Keratinocyte (primary cell): ENCODE results near the gene NUDT13. TPM values are rescaled to one million over a fixed set of nuclear protein-coding genes. Genes with fewer than 3 reads are reported as not detected.

Experiments
- DNase-seq: peaks from one replicate; pipeline ENCODE4 v3.0.0-alpha.2; 2011; ENCODE audit warnings: low read depth, missing footprints, low spot score
- FAIRE-seq: peaks from 2 replicates; lab custom pipeline; 2011; peaks lifted over from hg19 to GRCh38; lab: Jason Lieb, UNC
- H2AFZ ChIP-seq: 2 replicates; pipeline ENCODE4 v1.6.0; 2012; ENCODE audit warnings: low read length, control low read depth, inconsistent platforms; ENCODE audit not compliant: control insufficient read depth
- H3K27ac ChIP-seq: 2 replicates; pipeline ENCODE4 v1.5.1; 2011; ENCODE audit warnings: low read length; ENCODE audit not compliant: control insufficient read depth, insufficient read depth
- H3K27me3 ChIP-seq: 3 replicates; pipeline ENCODE4 v1.6.0; 2011; ENCODE audit warnings: low read length; ENCODE audit not compliant: control insufficient read depth, insufficient read depth; ENCODE audit errors: extremely low read depth
- H3K36me3 ChIP-seq, 2 experiments: 2 replicates in 1 of 2; 3 replicates in 1 of 2; pipeline ENCODE4 v1.5.1; 2011; ENCODE audit warnings: low read length in 2 of 2, mild to moderate bottlenecking in 1 of 2; ENCODE audit not compliant: control insufficient read depth in 2 of 2, insufficient read depth in 2 of 2; ENCODE audit errors: extremely low read depth in 1 of 2
- H3K4me1 ChIP-seq: 3 replicates; pipeline ENCODE4 v1.5.1; 2011; ENCODE audit warnings: low read length; ENCODE audit not compliant: control insufficient read depth, insufficient read depth; ENCODE audit errors: extremely low read depth
- H3K4me2 ChIP-seq: 3 replicates; pipeline ENCODE4 v1.6.0; 2011; ENCODE audit warnings: low read depth, low read length; ENCODE audit not compliant: control insufficient read depth, insufficient read depth; ENCODE audit errors: extremely low read depth
- H3K4me3 ChIP-seq, 3 experiments: fragments of 200-600 bp in 1 of 3; sonication (generic) in 1 of 3; 2 replicates in 2 of 3; 3 replicates in 1 of 3; pipeline ENCODE4 v1.5.1; 2011 to 2016; ENCODE audit warnings: low read length in 3 of 3, mild to moderate bottlenecking in 3 of 3, control low read depth in 2 of 3, inconsistent platforms in 1 of 3, low read depth in 1 of 3, mixed read lengths in 1 of 3, mixed run types in 1 of 3, moderate library complexity in 1 of 3; ENCODE audit not compliant: control insufficient read depth in 2 of 3, insufficient read depth in 2 of 3; ENCODE audit errors: extremely low read depth in 1 of 3
- H3K79me2 ChIP-seq: 2 replicates; pipeline ENCODE4 v1.6.0; 2012; ENCODE audit warnings: low read length; ENCODE audit not compliant: control insufficient read depth, insufficient read depth
- H3K9ac ChIP-seq: 3 replicates; pipeline ENCODE4 v1.6.0; 2011; ENCODE audit warnings: low read length; ENCODE audit not compliant: control insufficient read depth, insufficient read depth; ENCODE audit errors: extremely low read depth
- H3K9me1 ChIP-seq: 3 replicates; pipeline ENCODE4 v1.6.0; 2011; ENCODE audit warnings: low read length; ENCODE audit not compliant: control insufficient read depth, insufficient read depth; ENCODE audit errors: extremely low read depth
- H3K9me3 ChIP-seq: 2 replicates; pipeline ENCODE4 v1.5.1; 2012; ENCODE audit warnings: low read depth, low read length; ENCODE audit not compliant: control insufficient read depth
- H4K20me1 ChIP-seq: 3 replicates; pipeline ENCODE4 v1.6.0; 2011; ENCODE audit warnings: low read length; ENCODE audit not compliant: control insufficient read depth, insufficient read depth; ENCODE audit errors: extremely low read depth
- CTCF ChIP-seq, 3 experiments: IDR thresholded peaks in 1 of 3; conservative IDR thresholded peaks in 1 of 3; optimal IDR thresholded peaks in 1 of 3; 2 replicates in 2 of 3; 3 replicates in 1 of 3; pipeline versions ENCODE3 to v1.5.1; 2011; ENCODE audit warnings: low read length in 3 of 3, mild to moderate bottlenecking in 3 of 3, moderate library complexity in 2 of 3, control low read depth in 1 of 3, inconsistent platforms in 1 of 3; ENCODE audit not compliant: insufficient read depth in 2 of 3; ENCODE audit errors: extremely low read depth in 1 of 3
- EZH2 ChIP-seq: IDR thresholded peaks from one replicate; pipeline ENCODE4 v1.6.1; 2012; ENCODE audit warnings: inconsistent platforms, mild to moderate bottlenecking, low read length, moderate library complexity
- dilution Hi-C: fragments of 300-500 bp; cut with MboI; formaldehyde crosslinking; loops from one replicate; pipeline ENCODE4 v1.7.0; 2020; ENCODE audit warnings: low sequenced_read_pairs; ENCODE audit not compliant: extremely low pct_ligation_motif_present
- polyA plus RNA-seq, 5 experiments: library from polyadenylated mRNA; depleted of rRNA in 3 of 5; stranded (reverse) in 3 of 5; stranded (forward) in 1 of 5; unstranded in 1 of 5; fragments of >200 nt; gene quantifications; 1 replicate in 1 of 5; 2 replicates in 3 of 5; 3 replicates in 1 of 5; pipeline versions ENCODE4 v1.2.1 to v1.2.3, GENCODE V29; 2011 to 2012; ENCODE audit warnings: missing spikeins in 2 of 5, low read depth in 1 of 5, low replicate concordance in 1 of 5

NUDT13 gene
- polyA plus RNA-seq, 1 donor (not counting 4 experiments of a cell fraction or from before 2014, with no cell fraction given) = 2.4 TPM

DNA sequence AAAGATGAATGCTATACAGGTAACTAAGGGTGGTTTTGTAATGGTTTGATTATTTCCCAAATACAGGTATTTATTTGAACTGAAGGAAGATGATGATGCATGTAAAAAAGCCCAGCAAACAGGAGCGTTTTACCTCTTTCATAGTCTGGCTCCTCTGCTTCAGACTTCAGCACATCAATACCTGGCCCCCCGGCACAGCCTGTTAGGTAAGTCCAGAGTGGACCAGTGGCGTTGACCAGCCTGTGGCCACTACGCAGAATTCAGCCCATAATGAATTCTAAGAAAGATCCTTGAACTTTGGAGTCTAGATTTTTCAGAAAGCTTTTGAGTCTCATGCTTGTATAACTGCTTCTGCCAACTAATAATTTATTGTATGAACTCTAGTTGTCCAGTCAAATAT, 9.7 kb downstream of the NUDT13 start:
- no peaks in the 10 kb centered on the region for H3K27me3 ChIP-seq
- H2AFZ ChIP-seq = no peak overlapping the region
- H3K36me3 ChIP-seq = peaks cover 2 to 6% of the 10 kb centered on the region in 2 experiments
- H3K9me3 ChIP-seq = no peaks in the 10 kb centered on the region
- TF ChIP-seq CTCF (optimal IDR thresholded peaks at IDR 0.05 in 1 of 3, IDR thresholded peaks at IDR 0.05 in 1 of 3, conservative IDR thresholded peaks at IDR 0.05 in 1 of 3; ENCODE audit: extremely low read depth in 1 of 3, insufficient read depth in 2 of 3, low read length in 3 of 3) = no peak
- TF ChIP-seq EZH2 = no peak
- no peak overlapping the region for H3K27ac ChIP-seq
- dilution Hi-C loops = no loop called here
- no peaks in the 10 kb centered on the region for H3K9me1 ChIP-seq
- no peak overlapping the region for H3K9ac ChIP-seq
- H3K4me2 ChIP-seq = no peak overlapping the region
- H3K4me3 ChIP-seq = no peak overlapping the region
- no peaks in the 10 kb centered on the region for H3K79me2 ChIP-seq
- no peak for DNase-seq
- no peak for FAIRE-seq
- H4K20me1 ChIP-seq = no peaks in the 10 kb centered on the region
- peaks cover 11% of the 10 kb centered on the region for H3K4me1 ChIP-seq

DNA sequence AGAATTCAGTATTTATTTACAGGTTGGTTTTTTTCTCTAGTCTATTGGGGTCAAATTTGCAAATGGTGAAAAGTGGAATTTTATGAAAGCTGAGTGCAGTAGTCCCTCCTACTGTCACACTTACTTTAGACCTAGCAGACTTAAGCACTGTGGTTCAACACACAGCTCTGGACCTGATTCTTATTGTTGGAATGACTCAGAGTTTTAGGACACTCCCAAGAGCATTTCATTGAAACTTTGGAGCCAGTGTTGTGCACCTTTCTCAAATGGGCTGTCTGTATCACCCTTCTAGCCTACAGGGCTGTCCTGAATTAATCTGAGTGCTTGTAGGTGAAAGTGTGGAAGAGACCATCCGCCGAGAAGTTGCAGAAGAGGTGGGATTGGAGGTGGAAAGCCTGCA, 16.1 kb downstream of the NUDT13 start:
- H3K27ac ChIP-seq = no peak overlapping the region
- H3K27me3 ChIP-seq = no peaks in the 10 kb centered on the region
- H2AFZ ChIP-seq = no peak overlapping the region
- no peaks in the 10 kb centered on the region for H4K20me1 ChIP-seq
- dilution Hi-C loops = no loop called here
- H3K9me1 ChIP-seq = no peaks in the 10 kb centered on the region
- TF ChIP-seq CTCF (optimal IDR thresholded peaks at IDR 0.05 in 1 of 3, IDR thresholded peaks at IDR 0.05 in 1 of 3, conservative IDR thresholded peaks at IDR 0.05 in 1 of 3; ENCODE audit: extremely low read depth in 1 of 3, insufficient read depth in 2 of 3, low read length in 3 of 3) = no peak
- TF ChIP-seq EZH2 = no peak
- H3K36me3 ChIP-seq = peaks cover 8 to 21% of the 10 kb centered on the region in 2 experiments
- peaks cover 5% of the 10 kb centered on the region for H3K4me1 ChIP-seq
- DNase-seq (no peak), FAIRE-seq (no peak)
- no peak overlapping the region for H3K4me3 ChIP-seq
- H3K9ac ChIP-seq = no peak overlapping the region
- H3K9me3 ChIP-seq = no peaks in the 10 kb centered on the region
- H3K79me2 ChIP-seq = no peaks in the 10 kb centered on the region
- H3K4me2 ChIP-seq = no peak overlapping the region
